Fibroblast of lung (primary cell): ENCODE data around the gene NFATC2IP. TPM values are rescaled to one million over a fixed set of nuclear protein-coding genes. Genes with fewer than 3 reads are reported as not detected.

Source experiments
- DNase-seq, 2 donors: peaks; one replicate each; pipeline versions ENCODE4 v3.0.0 to v3.0.0-alpha.2; 2010; ENCODE audit warnings: low read depth in 2 of 2
- H2AFZ ChIP-seq: 2 replicates; pipeline ENCODE4 v1.5.1; 2012; ENCODE audit warnings: low read length, control low read depth, inconsistent platforms
- H3K27ac ChIP-seq: 2 replicates; pipeline ENCODE4 v1.5.1; 2011; ENCODE audit warnings: low read length, control low read depth; ENCODE audit not compliant: insufficient read depth
- H3K27me3 ChIP-seq: 2 replicates; pipeline ENCODE4 v1.5.1; 2011; ENCODE audit warnings: mild to moderate bottlenecking, low read length; ENCODE audit not compliant: control insufficient read depth, insufficient read depth
- H3K36me3 ChIP-seq: 2 replicates; pipeline ENCODE4 v1.5.1; 2011; ENCODE audit warnings: low read length; ENCODE audit not compliant: control insufficient read depth, insufficient read depth
- H3K4me1 ChIP-seq: 2 replicates; pipeline ENCODE4 v1.5.1; 2011; ENCODE audit warnings: low read length; ENCODE audit not compliant: control insufficient read depth, insufficient read depth; ENCODE audit errors: extremely low read depth
- H3K4me2 ChIP-seq: 2 replicates; pipeline ENCODE4 v1.5.1; 2011; ENCODE audit warnings: low read length, control low read depth; ENCODE audit not compliant: insufficient read depth; ENCODE audit errors: extremely low read depth
- H3K4me3 ChIP-seq, 4 experiments: fragments of 200-600 bp in 1 of 4; sonication (generic) in 1 of 4; replicated peaks in 1 of 4; 2 replicates each; pipeline ENCODE4 v1.5.1; 2011 to 2016; ENCODE audit warnings: low read length in 4 of 4, low read depth in 3 of 4, mild to moderate bottlenecking in 3 of 4, control low read depth in 2 of 4, inconsistent platforms in 1 of 4, mixed read lengths in 1 of 4; ENCODE audit not compliant: insufficient read depth in 1 of 4; ENCODE audit errors: control extremely low read depth in 1 of 4
- H3K79me2 ChIP-seq: 2 replicates; pipeline ENCODE4 v1.5.1; 2012; ENCODE audit warnings: mild to moderate bottlenecking, low read length, inconsistent platforms; ENCODE audit not compliant: control insufficient read depth, insufficient read depth
- H3K9ac ChIP-seq: 2 replicates; pipeline ENCODE4 v1.5.1; 2011; ENCODE audit warnings: mild to moderate bottlenecking, low read length, control low read depth; ENCODE audit not compliant: insufficient read depth
- H3K9me3 ChIP-seq: 2 replicates; pipeline ENCODE4 v1.5.1; 2012; ENCODE audit warnings: low read depth, low read length; ENCODE audit not compliant: control insufficient read depth, insufficient read depth
- H4K20me1 ChIP-seq: 2 replicates; pipeline ENCODE4 v1.5.1; 2011; ENCODE audit warnings: low read length; ENCODE audit not compliant: control insufficient read depth, insufficient read depth; ENCODE audit errors: extremely low read depth
- CTCF ChIP-seq, 2 donors: IDR thresholded peaks in 1 of 2; conservative IDR thresholded peaks in 1 of 2; 1 replicate in 1 of 2; 2 replicates in 1 of 2; pipeline ENCODE4 v1.5.1; 2011 to 2012; ENCODE audit warnings: low read length in 2 of 2, control low read depth in 1 of 2, inconsistent platforms in 1 of 2, low read depth in 1 of 2, mild to moderate bottlenecking in 1 of 2
- EZH2 ChIP-seq: IDR thresholded peaks from 2 replicates; pipeline ENCODE4 v1.5.1; 2012; ENCODE audit warnings: low read length, control low read depth, mild to moderate bottlenecking; ENCODE audit errors: missing control alignments
- polyA plus RNA-seq, 2 donors: library from polyadenylated mRNA; depleted of rRNA in 1 of 2; stranded (reverse) in 1 of 2; unstranded in 1 of 2; fragments of >200 nt; gene quantifications; 2 replicates each; pipeline ENCODE4 v1.2.1, GENCODE V29; 2011 to 2012; ENCODE audit warnings: missing spikeins in 1 of 2
- total RNA-seq: library from RNA; depleted of rRNA; stranded (reverse); fragments of >200 nt; gene quantifications from 2 replicates; pipeline ENCODE4 v1.2.1, GENCODE V29; 2014

The NFATC2IP gene
- total and polyA plus RNA-seq, 2 donors (not counting 1 experiment from before 2014, with no cell fraction given) = 16.0 to 25.6 TPM

GRCh38 chr16:28903344-28904042 lies 47.2 kb upstream of the NFATC2IP start:
- no peak overlapping the region for H3K4me2 ChIP-seq
- H3K27ac ChIP-seq = no peak overlapping the region
- no peak overlapping the region for H3K9ac ChIP-seq
- H4K20me1 ChIP-seq = no peaks in the 10 kb centered on the region
- H3K36me3 ChIP-seq = peaks cover 4% of the 10 kb centered on the region
- H3K79me2 ChIP-seq = no peaks in the 10 kb centered on the region
- no peak overlapping the region for H3K4me3 ChIP-seq
- no peak for DNase-seq
- TF ChIP-seq CTCF (conservative IDR thresholded peaks at IDR 0.05 in 1 of 2, IDR thresholded peaks at IDR 0.05 in 1 of 2; ENCODE audit: low read depth in 1 of 2, low read length in 2 of 2) (no peak), EZH2 (no peak)
- H3K9me3 ChIP-seq = no peaks in the 10 kb centered on the region
- no peaks in the 10 kb centered on the region for H3K27me3 ChIP-seq
- no peaks in the 10 kb centered on the region for H3K4me1 ChIP-seq
- no peak overlapping the region for H2AFZ ChIP-seq

GRCh38 chr16:28904363-28904762 lies 46.4 kb upstream of the NFATC2IP start:
- Histone ChIP-seq H3K4me1 (no peaks in the 10 kb centered on the region), H3K4me2 (no peak overlapping the region), H3K36me3 (peaks cover 6% of the 10 kb centered on the region), H2AFZ (no peak overlapping the region), H3K27ac (no peak overlapping the region), H3K9ac (no peak overlapping the region), H3K4me3 (no peak overlapping the region), H3K9me3 (no peaks in the 10 kb centered on the region), H3K27me3 (no peaks in the 10 kb centered on the region), H3K79me2 (no peaks in the 10 kb centered on the region), H4K20me1 (no peaks in the 10 kb centered on the region)
- no peak for DNase-seq
- TF ChIP-seq EZH2 = no peak
- no peak for TF ChIP-seq CTCF (conservative IDR thresholded peaks at IDR 0.05 in 1 of 2, IDR thresholded peaks at IDR 0.05 in 1 of 2; ENCODE audit: low read depth in 1 of 2, low read length in 2 of 2)

GRCh38 chr16:28904828-28905227 lies 45.9 kb upstream of the NFATC2IP start:
- TF ChIP-seq CTCF (conservative IDR thresholded peaks at IDR 0.05 in 1 of 2, IDR thresholded peaks at IDR 0.05 in 1 of 2; ENCODE audit: low read depth in 1 of 2, low read length in 2 of 2) (no peak), EZH2 (no peak)
- Histone ChIP-seq H3K4me3 (no peak overlapping the region), H3K27ac (no peak overlapping the region), H3K4me1 (no peaks in the 10 kb centered on the region), H3K9me3 (no peaks in the 10 kb centered on the region), H3K9ac (no peak overlapping the region), H2AFZ (no peak overlapping the region), H3K36me3 (peaks cover 6% of the 10 kb centered on the region), H3K79me2 (no peaks in the 10 kb centered on the region), H3K27me3 (no peaks in the 10 kb centered on the region), H3K4me2 (no peak overlapping the region), H4K20me1 (no peaks in the 10 kb centered on the region)
- no peak for DNase-seq
